Esophagus squamous epithelium (tissue), 5 donors: ENCODE data around the gene ITPRIP. TPM values are rescaled to one million over a fixed set of nuclear protein-coding genes. Genes with fewer than 3 reads are reported as not detected.

ENCODE experiments used
- DNase-seq: peaks from one replicate; lab custom pipeline; 2025; lab: John Stamatoyannopoulos, UW
- H3K27ac ChIP-seq, 4 donors: fragments of 200-600 bp; sonication (generic); one replicate each; pipeline ENCODE4 v1.5.1; 2016 to 2019; ENCODE audit warnings: mild to moderate bottlenecking in 1 of 4
- H3K27me3 ChIP-seq, 4 donors: fragments of 200-600 bp; sonication (generic); 1 replicate in 3 of 4; 2 replicates in 1 of 4; pipeline versions ENCODE4 v1.5.1 to v1.6.0; 2017 to 2021; ENCODE audit warnings: antibody characterized with exemption in 1 of 4
- H3K36me3 ChIP-seq, 3 donors: fragments of 200-600 bp; sonication (generic); one replicate each; pipeline ENCODE4 v1.5.1; 2016 to 2019
- H3K4me1 ChIP-seq, 3 donors: fragments of 200-600 bp; sonication (generic); one replicate each; pipeline ENCODE4 v1.5.1; 2017 to 2019
- H3K4me3 ChIP-seq, 4 donors: fragments of 200-600 bp; sonication (generic); 1 replicate in 3 of 4; 2 replicates in 1 of 4; pipeline ENCODE4 v1.5.1; 2016 to 2019; ENCODE audit warnings: mild to moderate bottlenecking in 2 of 4, moderate library complexity in 1 of 4
- H3K9me3 ChIP-seq, 3 donors: fragments of 200-600 bp; sonication (generic); one replicate each; pipeline ENCODE4 v1.5.1; 2016 to 2019
- CTCF ChIP-seq, 6 experiments: fragments of 450-650 bp in 4 of 6; fragments of 200-600 bp in 2 of 6; sonication (generic) in 2 of 6; IDR thresholded peaks; one replicate each; pipeline ENCODE4 v1.5.1; 2016 to 2019; ENCODE audit warnings: antibody characterized with exemption in 6 of 6, mild to moderate bottlenecking in 4 of 6, moderate library complexity in 4 of 6
- POLR2A ChIP-seq, 4 donors: fragments of 450-650 bp; IDR thresholded peaks; one replicate each; pipeline ENCODE4 v1.6.1; 2017; ENCODE audit warnings: antibody characterized with exemption in 4 of 4, mild to moderate bottlenecking in 4 of 4, moderate library complexity in 3 of 4
- WGBS, 2 donors: methylation state at CpG; one replicate each; pipeline ENCODE4 v1.1.5; 2018; 5-methylcytosine and 5-hydroxymethylcytosine counted together
- intact Hi-C: fragments of 100-400 bp; cut with DNase I; formaldehyde crosslinking; loops from one replicate; pipeline ENCODE4 v1.15.0; 2022
- total RNA-seq, 4 donors: library from RNA; depleted of rRNA; stranded (reverse); fragments of >200 nt; gene quantifications; one replicate each; pipeline ENCODE4 v1.1.0, GENCODE V29; 2016
- donor health status: DM: yes; HTN: yes; CAD: no.

Gene ITPRIP
- total RNA-seq, 4 donors from 2014 or later = 37.6 to 61.6 (median 38.4) TPM

- no peak overlapping the region for H3K4me3 ChIP-seq
- 85 to 94% methylated on average over 2 of the region's 2 CpGs for WGBS, 2 donors
- no peaks in the 10 kb centered on the region for H3K9me3 ChIP-seq
- peaks cover 0 to 11% (median 0%) of the 10 kb centered on the region in 3 donors for H3K4me1 ChIP-seq
- TF ChIP-seq CTCF (IDR thresholded peaks at IDR 0.05) (no peak), POLR2A (IDR thresholded peaks at IDR 0.05) (no peak)
- peaks cover 0 to 4% (median 0%) of the 10 kb centered on the region in 3 donors for H3K36me3 ChIP-seq
- H3K27me3 ChIP-seq = no peaks in the 10 kb centered on the region
- no peak overlapping the region for H3K27ac ChIP-seq
- intact Hi-C loops = no loop called here
- DNase-seq = no peak
These were observed 51.3 kb downstream of the ITPRIP start for GRCh38 chr10:104286939-104287338.

GRCh38 chr10:104284846-104285245 is 53.4 kb downstream of the ITPRIP start:
- intact Hi-C loops = no loop called here
- H3K27me3 ChIP-seq = no peaks in the 10 kb centered on the region
- DNase-seq = no peak
- no peaks in the 10 kb centered on the region for H3K9me3 ChIP-seq
- WGBS, 2 donors = 71 to 77% methylated on average over 7 of the region's 7 CpGs
- H3K4me1 ChIP-seq = no peaks in the 10 kb centered on the region
- no peak overlapping the region for H3K27ac ChIP-seq
- TF ChIP-seq POLR2A (IDR thresholded peaks at IDR 0.05) = no peak
- TF ChIP-seq CTCF (IDR thresholded peaks at IDR 0.05) = no peak
- H3K4me3 ChIP-seq = no peak overlapping the region
- peaks cover 0 to 4% (median 0%) of the 10 kb centered on the region in 3 donors for H3K36me3 ChIP-seq

- Histone ChIP-seq H3K4me3 (no peak overlapping the region), H3K9me3 (no peaks in the 10 kb centered on the region), H3K4me1 (peaks cover 0 to 7% (median 0%) of the 10 kb centered on the region in 3 donors), H3K36me3 (peaks cover 0 to 4% (median 0%) of the 10 kb centered on the region in 3 donors), H3K27ac (no peak overlapping the region), H3K27me3 (no peaks in the 10 kb centered on the region)
- no peak for DNase-seq
- WGBS, 2 donors = 57 to 80% methylated on average over 1 to 3 of the region's 3 CpGs
- intact Hi-C loops = no loop called here
- TF ChIP-seq POLR2A (IDR thresholded peaks at IDR 0.05) (no peak), CTCF (IDR thresholded peaks at IDR 0.05) (no peak)
These were observed 56.6 kb downstream of the ITPRIP start for GRCh38 chr10:104281694-104282093.

DNA sequence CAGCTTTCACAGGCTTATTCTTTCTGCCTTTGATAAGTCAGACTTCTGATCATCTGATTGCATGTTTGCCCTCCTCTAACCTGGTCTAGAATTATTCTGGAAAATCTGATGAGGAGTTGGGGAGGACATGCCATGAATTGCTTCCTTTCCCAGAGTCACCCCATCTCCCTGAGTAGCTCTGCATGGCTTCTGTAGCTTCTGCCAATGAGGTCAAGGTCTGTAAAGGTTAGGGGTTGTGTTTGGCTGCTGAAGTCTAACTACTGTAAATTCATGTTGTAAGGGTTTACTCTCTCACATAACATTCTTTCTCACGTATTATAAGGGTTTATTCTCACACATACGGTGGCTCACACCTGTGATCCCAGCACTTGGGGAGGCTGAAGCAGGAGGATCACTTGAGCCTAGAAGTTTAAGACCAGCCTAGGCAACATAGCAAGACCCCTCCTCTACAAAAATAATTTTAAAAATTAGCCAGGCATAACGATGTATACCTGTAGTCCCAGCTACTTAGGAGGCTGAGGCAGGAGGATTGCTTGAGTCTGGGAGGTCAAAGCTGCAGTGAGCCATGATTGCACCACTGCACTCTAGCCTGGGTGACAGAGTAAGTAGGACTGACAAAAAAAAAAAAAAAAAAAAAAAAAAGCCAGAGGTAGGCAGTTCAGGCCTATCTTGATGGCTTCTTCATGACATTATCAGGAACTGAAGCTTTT is 58.6 kb downstream of the ITPRIP start:
- Histone ChIP-seq H3K4me1 (peaks cover 0 to 20% (median 9%) of the 10 kb centered on the region in 3 donors), H3K9me3 (no peaks in the 10 kb centered on the region), H3K27ac (no peak overlapping the region), H3K36me3 (no peaks in the 10 kb centered on the region), H3K4me3 (no peak overlapping the region), H3K27me3 (peaks cover 0 to 14% (median 0%) of the 10 kb centered on the region in 4 donors)
- DNase-seq = no peak
- intact Hi-C loops = no loop called here
- 90 to 97% methylated on average over 3 of the region's 3 CpGs for WGBS, 2 donors
- no peak for TF ChIP-seq CTCF (IDR thresholded peaks at IDR 0.05)
- TF ChIP-seq POLR2A (IDR thresholded peaks at IDR 0.05) = no peak

- WGBS, 2 donors = 30 to 57% methylated on average over 2 of the region's 2 CpGs
- DNase-seq = no peak
- Histone ChIP-seq H3K9me3 (no peaks in the 10 kb centered on the region), H3K4me1 (peaks cover 0 to 24% (median 9%) of the 10 kb centered on the region in 3 donors), H3K36me3 (no peaks in the 10 kb centered on the region), H3K4me3 (no peak overlapping the region), H3K27ac (no peak overlapping the region), H3K27me3 (peaks cover 0 to 16% (median 0%) of the 10 kb centered on the region in 4 donors)
- intact Hi-C loops = no loop called here
- no peak for TF ChIP-seq POLR2A (IDR thresholded peaks at IDR 0.05)
- TF ChIP-seq CTCF (IDR thresholded peaks at IDR 0.05) = no peak
These were observed 60.5 kb downstream of the ITPRIP start for GRCh38 chr10:104277785-104278184.
